HG03139 (cell line): ENCODE results near the gene NEUROD6.

Experiments
- ATAC-seq: cut with Tn5 transposase; IDR thresholded peaks from one replicate; pipeline ENCODE4 v1.9.1; 2021; ENCODE audit not compliant: unreplicated experiment

Gene NEUROD6

DNA sequence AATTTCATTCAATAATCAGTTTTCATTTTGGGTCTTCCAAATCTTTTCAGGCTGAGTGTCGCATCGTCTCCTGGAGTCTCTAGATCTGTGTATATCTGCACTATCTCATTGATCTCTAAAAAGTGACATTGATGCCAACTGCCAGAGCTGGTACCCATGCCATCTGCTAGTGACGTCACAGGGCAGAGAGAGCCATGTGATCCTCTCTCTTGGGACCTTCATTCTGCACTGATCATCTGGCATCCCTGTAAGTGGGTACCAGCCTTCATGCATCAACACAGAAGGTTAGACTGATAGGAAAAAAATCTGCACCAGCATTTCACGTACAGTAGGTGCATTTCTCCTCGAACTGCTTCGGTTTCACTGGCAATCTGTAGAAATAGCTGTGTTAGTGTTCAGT is at the start of gene NEUROD6:
NEUROD6 (minus strand) TSS at position 124 of the 400 bp plus-strand sequence. CDS start 1,458 bp downstream, outside the sequence.
- no peak for ATAC-seq

DNA sequence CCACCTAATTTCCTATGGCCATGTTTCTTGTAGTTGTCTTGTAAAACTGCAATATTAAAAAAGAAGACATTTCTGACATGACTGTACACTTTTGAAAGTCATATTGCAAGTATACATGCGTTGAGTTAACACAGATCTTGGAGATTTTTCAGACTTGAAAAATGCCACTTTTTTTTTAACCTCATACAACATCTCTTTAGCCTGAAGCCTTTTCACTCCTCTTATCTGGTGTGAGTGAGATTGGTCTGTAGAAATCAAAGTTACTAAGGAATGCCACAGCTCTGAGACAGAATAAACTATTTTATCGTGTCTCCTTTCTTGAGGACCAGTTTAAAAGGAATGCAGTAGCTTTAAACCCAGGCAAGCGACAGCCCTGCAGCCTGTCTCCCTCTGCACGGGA is 43.9 kb upstream of the NEUROD6 start:
- ATAC-seq, result no peak

DNA sequence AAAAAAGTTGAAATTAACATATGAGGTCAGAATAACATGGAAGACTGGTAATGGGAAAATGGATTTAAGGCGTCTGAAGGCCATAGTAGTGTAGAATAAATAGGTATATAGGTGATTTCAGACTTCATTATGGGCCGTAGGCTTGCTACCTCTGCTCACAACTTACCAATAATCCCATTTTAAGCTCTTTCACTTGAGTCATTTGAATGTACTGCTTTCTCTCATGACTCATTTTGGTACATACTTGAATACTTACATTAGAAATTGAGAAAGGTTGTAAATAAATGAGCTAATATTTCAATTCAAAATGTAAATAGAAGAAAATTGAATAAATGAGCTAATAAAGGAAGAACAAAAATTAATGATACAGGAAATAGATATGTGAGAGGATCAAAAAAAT is 42.2 kb upstream of the NEUROD6 start:
- ATAC-seq, result no peak

DNA sequence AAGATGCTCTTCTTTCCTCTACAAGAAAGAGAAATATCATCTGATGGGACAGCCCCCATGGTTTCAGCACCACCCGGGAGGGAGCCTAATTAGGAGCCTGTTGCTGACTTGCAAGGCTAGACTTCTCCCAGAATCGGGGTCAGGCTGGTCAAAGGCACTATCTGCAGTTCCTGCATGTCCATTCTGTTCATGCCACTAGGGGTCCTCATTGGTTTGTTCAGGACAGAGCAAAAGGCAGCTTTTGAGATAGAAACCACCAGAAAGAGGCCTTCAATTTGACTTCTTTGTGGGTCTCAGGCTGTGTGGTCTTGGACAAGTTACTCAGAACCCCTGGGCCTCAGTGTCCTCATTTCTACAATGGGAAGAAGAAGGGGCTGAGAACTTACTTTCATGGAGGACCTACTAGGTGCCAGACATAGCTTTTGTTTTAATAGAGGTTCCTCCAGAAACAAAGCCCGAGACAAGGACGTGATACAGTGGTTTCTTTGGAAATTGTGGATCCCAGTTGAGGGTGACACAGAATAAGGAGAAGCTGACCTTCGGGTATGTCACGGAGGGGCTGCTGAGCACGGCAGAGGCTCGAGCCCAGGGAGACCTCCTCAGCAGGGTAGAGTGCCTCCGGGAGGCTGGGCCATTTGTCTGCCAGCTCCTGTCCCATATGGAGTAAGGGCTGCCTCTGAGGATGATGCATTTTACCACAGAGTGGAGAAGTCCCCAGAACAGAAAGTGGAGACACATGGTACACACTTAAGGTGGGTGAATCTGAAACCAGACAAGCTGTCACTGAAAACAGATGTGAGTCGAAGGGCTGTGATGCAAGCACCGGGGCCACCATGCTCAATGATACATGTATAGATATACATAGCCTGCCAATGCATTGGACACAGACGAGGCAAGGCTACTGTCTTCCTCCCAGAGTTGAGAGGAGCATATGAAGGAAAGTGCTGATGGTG is 33.1 kb upstream of the NEUROD6 start:
- ATAC-seq, result peak; percentile 80

DNA sequence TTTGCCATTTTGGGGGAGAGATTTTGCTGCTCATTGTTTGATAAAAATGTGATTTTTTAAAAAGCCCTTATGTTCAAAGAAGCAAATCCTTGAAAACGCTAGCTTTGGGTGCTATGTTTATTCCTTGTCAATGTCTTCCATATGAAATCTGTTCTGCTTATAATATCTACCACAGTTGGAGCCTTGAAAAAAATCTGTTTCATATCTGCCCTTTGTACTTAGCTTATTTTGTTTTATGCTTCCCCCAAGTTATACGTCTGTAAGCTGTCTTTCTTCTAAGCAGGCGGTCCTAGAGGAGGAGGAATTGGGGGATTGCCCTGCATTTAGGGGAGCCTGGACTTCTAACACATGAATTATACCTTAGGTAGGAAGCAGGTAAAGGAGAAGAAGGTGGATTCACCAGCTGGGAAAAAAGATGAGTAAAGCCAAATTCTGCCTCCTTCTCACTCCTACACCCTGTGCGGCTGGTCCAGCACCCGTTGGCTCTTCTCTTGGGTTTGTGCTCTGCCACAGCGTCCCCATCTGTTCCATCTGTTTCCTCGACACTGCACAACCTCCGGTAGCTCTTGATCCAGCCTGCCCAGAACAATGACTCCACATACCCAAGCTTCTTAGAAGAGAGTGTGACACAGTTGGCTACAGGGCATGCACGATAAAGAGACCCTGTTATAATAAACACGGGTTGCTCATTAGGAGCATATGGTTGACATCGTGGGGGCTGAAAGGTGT is 31.9 kb upstream of the NEUROD6 start:
- no peak for ATAC-seq

DNA sequence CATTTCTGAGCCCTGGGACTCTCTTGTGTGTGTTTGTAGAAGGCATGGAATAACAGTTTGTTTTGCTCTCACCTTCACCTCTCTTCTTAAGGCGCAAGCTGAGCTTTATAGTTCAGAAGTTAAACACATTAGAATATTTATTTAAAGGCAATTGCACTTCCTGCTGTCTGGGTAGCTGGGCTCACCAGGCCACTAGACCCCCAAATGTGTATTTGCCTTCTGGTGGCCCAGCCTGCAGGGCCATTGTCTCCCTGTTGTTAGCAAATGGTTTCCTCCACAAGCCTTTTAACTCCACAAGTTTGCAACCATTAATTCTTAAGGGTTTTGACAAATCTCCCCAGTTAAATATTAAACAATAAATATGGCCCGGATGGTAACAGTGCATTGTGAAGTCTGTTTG is 31.1 kb upstream of the NEUROD6 start:
- ATAC-seq, result no peak

DNA sequence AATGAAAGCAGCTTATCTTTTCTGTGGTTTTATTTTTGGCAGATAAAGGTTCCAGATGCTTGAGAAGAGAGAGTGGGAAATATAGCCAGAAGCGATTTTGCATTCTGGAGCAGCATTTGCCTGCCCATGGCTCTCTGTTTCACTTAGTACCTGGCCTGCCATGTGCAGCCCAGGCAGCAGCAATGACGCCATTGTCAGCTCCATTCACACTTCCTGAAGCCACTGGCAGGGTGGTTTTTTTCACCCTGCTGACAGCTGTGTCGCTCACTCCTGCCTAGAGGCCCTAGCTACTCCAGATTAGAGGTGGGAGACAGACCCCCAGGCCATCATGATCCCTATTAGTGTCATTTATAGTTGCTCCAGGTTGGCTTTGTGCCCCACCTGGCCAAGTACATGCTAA is 30.1 kb upstream of the NEUROD6 start:
- ATAC-seq, result no peak

DNA sequence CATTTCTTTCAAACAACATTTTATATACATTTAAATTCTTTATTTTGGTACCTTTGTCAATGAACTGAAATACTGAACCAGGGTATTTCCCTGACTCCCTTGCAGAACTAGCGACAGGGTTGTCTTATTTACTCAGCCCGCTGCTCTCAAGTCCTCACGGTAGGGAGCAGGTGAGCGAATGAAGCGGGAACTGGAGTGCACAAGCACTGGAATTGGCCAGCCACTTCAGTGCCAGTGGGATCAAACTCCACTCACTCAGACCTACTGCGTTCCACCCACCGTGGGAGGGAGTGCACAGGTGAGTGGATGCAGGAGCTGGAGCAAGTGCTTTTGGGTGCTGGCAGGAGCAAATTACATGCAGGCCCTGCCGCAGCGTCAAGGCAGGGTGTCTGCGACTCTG is 28.1 kb upstream of the NEUROD6 start:
- no peak for ATAC-seq

DNA sequence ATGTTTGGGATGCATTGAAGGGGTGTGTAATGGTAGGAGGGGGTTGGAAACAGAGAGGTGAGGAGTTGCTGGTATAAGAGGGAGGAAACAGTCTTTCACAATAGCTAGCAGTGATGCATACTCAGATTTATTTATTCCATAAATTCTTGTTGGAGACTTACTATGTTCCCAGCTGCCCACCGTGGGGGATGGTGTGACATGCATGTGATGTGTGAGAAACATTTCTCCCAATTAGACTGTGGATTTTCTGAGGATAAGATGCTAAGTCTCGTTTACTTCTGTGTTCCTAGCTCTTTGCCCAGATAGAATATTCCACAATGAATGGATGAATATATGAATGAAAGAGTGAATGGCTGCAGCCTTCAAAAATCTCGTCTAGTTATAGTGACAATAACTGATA is 23.0 kb upstream of the NEUROD6 start:
- ATAC-seq, result no peak

DNA sequence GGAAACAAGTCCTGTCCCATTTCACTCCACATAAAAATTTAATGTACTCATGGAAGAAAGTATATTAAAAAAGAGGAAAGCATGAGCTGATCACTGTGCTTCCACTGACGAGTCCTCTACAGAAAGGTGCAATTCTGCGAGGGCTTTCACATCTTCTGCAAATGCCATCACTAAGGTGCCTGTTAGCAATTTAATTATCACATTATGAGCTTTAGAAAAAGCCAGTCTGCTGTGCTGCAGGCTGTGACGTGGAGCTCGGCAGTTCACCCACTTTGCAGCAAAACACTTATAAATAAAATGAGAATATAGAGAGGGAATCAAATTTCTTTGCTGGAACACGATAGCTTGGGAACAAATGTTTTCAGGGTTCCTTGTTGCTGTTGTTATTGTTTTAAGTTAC is 22.5 kb upstream of the NEUROD6 start:
- no peak for ATAC-seq

DNA sequence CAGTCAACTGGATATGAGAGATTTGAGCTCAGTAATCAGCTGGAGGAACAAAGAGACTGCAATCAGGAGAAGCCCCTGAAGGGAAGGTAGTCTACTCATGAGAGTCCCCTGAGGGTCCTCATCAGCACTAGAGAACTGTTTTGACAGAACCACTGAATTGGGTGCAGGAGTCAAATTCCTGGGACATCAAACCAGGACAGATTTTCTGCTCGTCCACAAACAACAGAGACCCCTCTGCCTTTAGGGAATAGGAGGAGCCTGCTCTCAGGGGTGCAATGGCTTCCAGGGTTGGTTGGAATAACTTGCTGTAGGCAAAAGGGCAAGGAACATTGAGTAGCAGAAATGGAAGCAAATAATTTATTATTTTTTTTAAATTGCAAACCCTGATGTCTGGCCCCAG is 21.9 kb upstream of the NEUROD6 start:
- ATAC-seq, result no peak

DNA sequence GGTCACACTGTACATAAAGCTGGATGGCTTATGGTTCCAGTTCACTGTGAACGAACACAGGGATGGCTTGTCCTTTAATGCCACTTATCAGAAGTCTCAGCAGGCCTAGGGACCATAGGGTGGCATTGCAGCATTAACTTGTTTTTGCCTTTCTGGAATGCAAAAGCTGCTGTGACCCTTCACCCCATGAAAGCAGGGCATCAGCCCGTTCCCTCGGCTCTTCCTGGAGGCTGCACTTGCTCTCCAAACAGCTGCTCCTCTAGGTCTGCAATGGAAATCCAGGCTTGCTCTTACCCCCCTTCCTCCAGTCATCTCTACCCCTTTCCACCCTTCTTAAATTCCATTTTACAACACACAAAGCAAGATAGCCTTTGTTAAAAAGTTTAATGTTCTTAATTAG is 17.9 kb upstream of the NEUROD6 start:
- ATAC-seq, result no peak

DNA sequence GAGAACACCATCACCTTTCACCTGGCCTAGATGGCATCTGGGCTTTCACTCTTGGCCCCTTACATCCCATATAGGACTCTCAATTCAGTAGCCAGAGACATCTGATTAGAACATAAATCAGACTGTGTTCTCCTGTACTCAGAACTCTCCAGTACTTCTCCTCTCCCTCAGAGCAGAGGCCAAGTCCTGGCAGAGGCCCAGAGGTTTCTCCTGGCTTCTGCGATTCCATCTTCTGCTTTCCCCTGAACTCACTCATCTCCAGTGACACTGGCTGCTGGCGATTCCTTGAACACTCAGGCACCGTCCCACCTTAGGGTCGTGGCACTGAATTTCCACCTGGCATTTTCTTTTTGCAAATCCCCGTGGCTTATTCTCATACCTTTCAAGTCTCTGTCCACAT is 4.9 kb upstream of the NEUROD6 start:
- ATAC-seq, result no peak

DNA sequence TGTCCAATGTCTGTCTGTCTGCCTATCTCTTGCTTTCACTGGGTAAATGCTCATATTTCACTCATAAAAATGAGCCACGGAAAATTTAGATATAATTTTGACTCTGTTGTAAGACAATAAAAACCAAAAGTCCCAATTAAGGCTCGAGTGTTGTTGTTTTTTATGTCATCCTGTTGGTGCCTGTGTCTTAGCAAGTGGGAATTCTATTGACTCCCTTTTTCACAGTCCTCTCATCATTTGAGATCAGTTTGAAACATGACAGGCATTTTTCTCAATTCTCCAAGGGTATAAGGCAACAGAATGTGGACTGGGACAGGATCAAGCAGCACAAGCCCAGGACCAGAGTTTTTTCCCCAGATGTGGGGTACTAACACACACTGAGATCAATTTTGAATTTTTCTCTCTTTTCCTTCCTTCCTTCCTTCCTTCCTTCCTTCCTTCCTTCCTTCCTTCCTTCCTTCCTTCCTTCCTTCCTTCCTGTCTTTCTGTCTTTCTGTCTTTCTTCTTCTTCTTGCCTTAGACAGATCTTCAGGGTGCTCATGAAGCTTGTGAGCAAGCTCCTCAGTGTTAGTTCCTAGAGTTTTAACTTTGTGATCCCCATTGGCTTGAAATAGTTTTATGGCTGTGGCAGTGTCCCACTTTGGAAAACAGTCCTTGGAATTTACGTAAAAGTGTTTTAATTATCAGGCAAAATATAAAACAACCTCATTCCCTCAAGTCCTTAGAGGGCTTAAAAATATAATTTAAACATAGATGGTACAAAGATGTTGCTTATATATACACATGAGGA is 3.2 kb upstream of the NEUROD6 start:
- no peak for ATAC-seq

DNA sequence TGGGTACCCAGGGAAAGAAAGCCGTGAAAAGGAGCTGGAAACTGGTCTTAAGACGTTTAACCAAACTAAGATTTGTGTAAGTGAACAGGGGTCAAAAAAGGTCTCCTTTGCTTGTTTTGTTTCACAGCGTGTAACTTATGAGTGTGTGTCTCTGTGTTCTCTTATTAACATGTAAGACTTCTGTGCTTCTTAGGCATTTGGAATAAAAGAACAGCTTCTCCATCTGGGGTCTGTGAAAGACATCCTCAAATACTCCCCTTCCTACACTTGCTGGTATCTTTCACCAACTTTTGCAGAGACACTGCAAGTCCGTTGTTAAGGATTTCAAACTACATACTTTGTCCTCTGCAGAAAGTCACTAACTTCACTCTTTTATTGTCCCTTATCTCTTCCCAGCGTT is 615 bp upstream of the NEUROD6 start:
- ATAC-seq, result no peak

DNA sequence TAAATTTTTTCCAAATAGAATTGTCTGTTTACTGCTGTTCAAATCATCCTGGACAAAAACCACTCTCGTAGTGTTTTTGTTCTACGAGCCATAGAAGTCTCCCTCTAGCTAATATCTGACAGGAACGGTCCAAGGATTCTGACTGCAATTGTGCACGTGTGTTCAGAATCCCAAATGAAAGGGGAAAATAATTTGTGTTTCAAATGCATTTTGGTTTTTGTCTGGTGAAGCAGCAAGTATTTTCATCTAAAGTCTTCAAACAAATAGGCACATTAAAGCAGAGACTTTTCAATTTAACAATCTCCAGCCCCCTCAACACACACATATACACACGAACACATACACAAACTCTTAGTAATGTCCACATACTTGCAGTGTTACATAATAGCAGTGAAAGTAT is 475 bp downstream of the NEUROD6 start:
- no peak for ATAC-seq

DNA sequence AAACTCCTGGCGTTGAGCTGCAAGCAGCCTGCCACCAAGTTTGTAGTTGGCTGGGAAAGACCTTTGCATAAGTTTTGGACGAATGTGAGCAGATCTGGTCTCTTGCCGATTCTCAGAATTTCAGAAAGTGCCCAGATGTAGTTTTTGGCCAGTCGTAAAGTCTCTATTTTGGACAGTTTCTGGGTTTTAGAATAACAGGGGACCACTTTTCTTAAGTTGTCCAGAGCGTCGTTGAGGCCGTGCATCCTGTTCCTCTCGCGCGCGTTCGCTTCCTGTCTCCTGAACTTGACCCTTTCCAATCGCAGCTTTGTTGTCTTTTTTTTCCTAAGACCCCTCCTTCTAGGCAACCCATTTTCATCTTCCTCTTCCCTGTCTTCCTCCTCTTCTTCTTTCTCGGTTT is 1.8 kb downstream of the NEUROD6 start:
- no peak for ATAC-seq

DNA sequence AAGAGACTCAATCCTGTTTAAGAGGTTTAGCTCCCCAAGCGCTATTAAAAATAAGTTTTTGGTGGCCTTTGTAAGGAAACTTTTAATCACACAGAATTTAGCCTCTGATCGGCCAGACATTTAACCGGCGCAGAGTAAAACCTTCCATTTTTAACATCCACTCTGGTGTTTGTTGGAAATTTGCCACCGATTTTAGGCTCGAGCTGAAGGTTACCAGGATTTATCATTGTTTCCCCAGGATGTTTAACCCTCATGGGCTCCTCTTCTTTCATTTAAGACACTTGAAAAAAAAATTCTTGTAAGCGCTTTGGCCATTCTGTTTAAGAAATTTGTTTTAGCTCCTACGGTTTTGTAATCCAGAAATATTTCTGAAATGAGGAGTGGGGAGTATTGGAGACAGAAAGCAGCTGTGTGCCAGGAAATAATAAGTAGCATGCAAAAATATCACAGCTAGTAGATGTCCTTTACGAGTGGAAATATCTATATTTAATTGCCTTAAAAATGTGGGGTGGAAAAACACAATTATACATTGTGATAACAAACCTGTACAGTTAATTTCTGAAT is 3.4 kb downstream of the NEUROD6 start:
- no peak for ATAC-seq

DNA sequence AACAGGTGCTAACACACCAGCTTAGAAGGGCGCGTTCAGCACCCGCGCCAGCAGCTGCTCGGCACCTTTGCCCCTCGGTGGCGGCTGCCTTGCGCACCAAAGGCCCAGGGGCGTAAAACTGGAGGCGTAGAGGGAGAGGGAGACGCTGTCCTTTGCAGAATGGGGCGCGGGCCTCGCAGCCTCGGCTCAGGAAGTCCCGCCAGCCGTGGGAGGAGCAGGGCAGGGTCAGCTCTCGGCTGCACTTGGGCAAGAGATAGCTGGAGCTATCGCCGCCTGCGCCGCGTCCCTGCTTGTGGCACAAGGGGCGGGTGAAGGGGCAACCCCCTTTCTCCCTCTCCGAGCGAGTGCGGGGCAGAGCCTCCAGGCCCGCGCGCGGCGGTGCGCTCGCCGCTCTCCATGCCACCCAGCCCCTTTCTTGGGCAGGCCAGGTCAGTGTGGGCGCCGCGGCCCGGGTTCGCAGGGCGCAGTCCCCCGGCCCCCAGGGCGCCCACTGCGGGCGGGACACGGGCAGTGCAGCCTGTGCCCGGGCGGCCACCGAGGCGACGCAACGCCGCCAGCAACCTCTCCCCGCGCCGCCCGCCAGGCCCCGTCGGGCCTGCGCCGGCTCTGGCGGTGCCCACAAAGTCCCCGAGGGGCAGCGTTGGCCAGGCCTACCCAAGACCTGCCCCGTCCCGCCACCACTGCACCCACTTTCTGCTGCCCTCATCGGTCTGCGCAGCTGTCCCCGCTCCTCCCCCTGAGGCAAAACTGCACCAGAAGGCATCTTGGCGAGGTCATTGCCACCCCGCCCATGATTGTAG is 4.1 kb downstream of the NEUROD6 start:
- ATAC-seq, result no peak

DNA sequence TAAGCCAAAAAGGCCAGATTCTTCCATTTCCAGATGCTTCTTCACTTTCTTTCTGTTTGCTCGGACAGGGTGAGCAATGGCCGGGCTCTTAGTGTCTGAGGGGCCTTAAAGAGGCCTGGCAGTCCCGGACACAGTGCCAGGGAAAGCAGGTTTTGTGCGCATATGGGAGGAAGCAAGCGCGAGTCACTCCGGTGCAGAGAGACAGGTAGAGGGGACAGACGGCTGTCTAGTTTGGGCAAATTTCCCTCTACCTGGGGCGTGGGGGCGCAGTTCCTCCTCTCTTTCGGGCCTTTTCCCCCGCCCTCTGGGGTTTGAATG is 4.7 kb downstream of the NEUROD6 start:
- ATAC-seq, result no peak
